KMS-11 (cell line): ENCODE data around the gene IER5.

ENCODE experiments used
- H2AFZ ChIP-seq: fragments of 200-600 bp; sonication (generic); 2 replicates; pipeline ENCODE4 v1.6.1; 2016; ENCODE audit warnings: antibody characterized with exemption, mixed run types, low read depth
- H3K27ac ChIP-seq: fragments of 200-600 bp; sonication (generic); 2 replicates; pipeline ENCODE4 v1.6.1; 2016; ENCODE audit warnings: mild to moderate bottlenecking, mixed run types
- H3K27me3 ChIP-seq: fragments of 200-600 bp; sonication (generic); 2 replicates; pipeline ENCODE4 v1.6.1; 2017; ENCODE audit warnings: mild to moderate bottlenecking, low read depth, mixed run types, moderate library complexity; ENCODE audit not compliant: insufficient read depth
- H3K36me3 ChIP-seq: fragments of 200-600 bp; sonication (generic); 2 replicates; pipeline ENCODE4 v1.6.1; 2017; ENCODE audit warnings: mild to moderate bottlenecking, mixed run types; ENCODE audit not compliant: insufficient read depth
- H3K4me1 ChIP-seq: fragments of 200-600 bp; sonication (generic); 2 replicates; pipeline ENCODE4 v1.6.1; 2016; ENCODE audit warnings: mild to moderate bottlenecking, low read depth, mixed run types; ENCODE audit not compliant: poor library complexity, severe bottlenecking
- H3K4me2 ChIP-seq: fragments of 200-600 bp; sonication (generic); 2 replicates; pipeline ENCODE4 v1.7.0; 2016; ENCODE audit warnings: mild to moderate bottlenecking, mixed run types
- H3K4me3 ChIP-seq: fragments of 200-600 bp; sonication (generic); IDR thresholded peaks from 2 replicates; pipeline ENCODE4 v1.6.1; 2017; ENCODE audit warnings: low read depth, low read length, mixed read lengths; ENCODE audit not compliant: insufficient read depth
- H3K79me2 ChIP-seq: fragments of 200-600 bp; sonication (generic); 2 replicates; pipeline ENCODE4 v1.6.1; 2016; ENCODE audit warnings: low read depth, mixed run types; ENCODE audit not compliant: insufficient read depth
- H3K9ac ChIP-seq: fragments of 200-600 bp; sonication (generic); 2 replicates; pipeline ENCODE4 v1.6.1; 2016; ENCODE audit warnings: mild to moderate bottlenecking, mixed run types
- H4K20me1 ChIP-seq: fragments of 200-600 bp; sonication (generic); 2 replicates; pipeline ENCODE4 v1.6.1; 2016; ENCODE audit warnings: mild to moderate bottlenecking, mixed run types; ENCODE audit not compliant: insufficient read depth
- TF ChIP-seq, protein P1 (sequence below): fragments of 200-600 bp; sonication (generic); conservative IDR thresholded peaks from 2 replicates; pipeline ENCODE4 v1.6.1; 2017; ENCODE audit warnings: low read depth, mild to moderate bottlenecking, antibody characterized with exemption, low read length, moderate library complexity, mixed read lengths

Gene IER5

DNA sequence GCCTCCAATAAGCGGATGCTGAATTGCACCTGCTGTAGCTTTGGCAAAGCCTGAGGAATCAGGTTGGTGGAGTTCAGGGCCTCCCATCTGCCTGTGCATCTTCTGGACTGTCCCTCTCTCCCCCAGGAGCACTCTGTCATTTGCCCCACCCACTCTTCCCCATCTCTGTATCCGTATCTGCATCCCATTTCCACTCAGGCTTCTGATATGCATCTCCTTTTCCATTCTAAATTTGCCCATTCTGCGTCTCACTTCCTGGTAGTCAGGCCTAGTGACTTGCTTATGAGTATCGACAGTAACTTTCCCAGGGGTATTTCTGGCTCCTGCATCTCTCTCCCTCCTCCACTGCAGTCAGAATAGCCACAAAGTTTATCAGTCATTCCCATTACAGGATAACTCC lies 39.1 kb upstream of the IER5 start:
- no peaks in the 10 kb centered on the region for H3K4me1 ChIP-seq
- no peak overlapping the region for H3K4me2 ChIP-seq
- no peaks in the 10 kb centered on the region for H3K36me3 ChIP-seq
- no peak overlapping the region for H2AFZ ChIP-seq
- no peak overlapping the region for H3K9ac ChIP-seq
- TF ChIP-seq, protein P1, sequence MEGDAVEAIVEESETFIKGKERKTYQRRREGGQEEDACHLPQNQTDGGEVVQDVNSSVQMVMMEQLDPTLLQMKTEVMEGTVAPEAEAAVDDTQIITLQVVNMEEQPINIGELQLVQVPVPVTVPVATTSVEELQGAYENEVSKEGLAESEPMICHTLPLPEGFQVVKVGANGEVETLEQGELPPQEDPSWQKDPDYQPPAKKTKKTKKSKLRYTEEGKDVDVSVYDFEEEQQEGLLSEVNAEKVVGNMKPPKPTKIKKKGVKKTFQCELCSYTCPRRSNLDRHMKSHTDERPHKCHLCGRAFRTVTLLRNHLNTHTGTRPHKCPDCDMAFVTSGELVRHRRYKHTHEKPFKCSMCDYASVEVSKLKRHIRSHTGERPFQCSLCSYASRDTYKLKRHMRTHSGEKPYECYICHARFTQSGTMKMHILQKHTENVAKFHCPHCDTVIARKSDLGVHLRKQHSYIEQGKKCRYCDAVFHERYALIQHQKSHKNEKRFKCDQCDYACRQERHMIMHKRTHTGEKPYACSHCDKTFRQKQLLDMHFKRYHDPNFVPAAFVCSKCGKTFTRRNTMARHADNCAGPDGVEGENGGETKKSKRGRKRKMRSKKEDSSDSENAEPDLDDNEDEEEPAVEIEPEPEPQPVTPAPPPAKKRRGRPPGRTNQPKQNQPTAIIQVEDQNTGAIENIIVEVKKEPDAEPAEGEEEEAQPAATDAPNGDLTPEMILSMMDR: no peak
- H3K79me2 ChIP-seq: no peaks in the 10 kb centered on the region
- no peaks in the 10 kb centered on the region for H3K27me3 ChIP-seq
- H3K4me3 ChIP-seq: no peak overlapping the region
- H4K20me1 ChIP-seq: no peaks in the 10 kb centered on the region
- no peak overlapping the region for H3K27ac ChIP-seq

DNA sequence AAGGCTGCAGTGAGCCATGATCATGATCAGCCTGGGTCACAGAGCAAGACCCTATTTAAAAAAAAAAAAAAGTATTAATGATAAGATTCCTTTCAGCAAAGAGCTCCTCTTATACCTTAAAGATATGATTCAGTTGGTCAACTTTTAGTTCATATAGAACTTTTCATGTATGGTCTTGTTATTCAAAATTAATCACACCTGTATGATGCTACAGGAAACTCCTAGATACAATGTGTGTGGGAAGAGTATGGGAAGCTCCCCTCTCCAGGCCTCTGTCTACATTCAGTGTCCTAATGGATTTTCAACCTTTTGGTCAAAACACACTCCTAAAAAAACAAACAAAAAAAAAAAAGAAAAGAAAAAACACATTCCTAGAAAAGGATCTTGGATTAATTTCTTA lies 37.6 kb upstream of the IER5 start:
- H3K4me2 ChIP-seq: no peak overlapping the region
- H3K79me2 ChIP-seq: no peaks in the 10 kb centered on the region
- no peak overlapping the region for H3K27ac ChIP-seq
- H3K9ac ChIP-seq: no peak overlapping the region
- no peaks in the 10 kb centered on the region for H3K4me1 ChIP-seq
- no peaks in the 10 kb centered on the region for H3K36me3 ChIP-seq
- no peak overlapping the region for H2AFZ ChIP-seq
- no peaks in the 10 kb centered on the region for H4K20me1 ChIP-seq
- H3K27me3 ChIP-seq: no peaks in the 10 kb centered on the region
- TF ChIP-seq, protein P1: no peak
- no peak overlapping the region for H3K4me3 ChIP-seq

- H3K4me1 ChIP-seq: no peaks in the 10 kb centered on the region
- H3K79me2 ChIP-seq: no peaks in the 10 kb centered on the region
- H3K4me3 ChIP-seq: no peak overlapping the region
- no peak overlapping the region for H2AFZ ChIP-seq
- H3K27me3 ChIP-seq: no peaks in the 10 kb centered on the region
- H3K4me2 ChIP-seq: no peak overlapping the region
- H3K27ac ChIP-seq: no peak overlapping the region
- TF ChIP-seq, protein P1: no peak
- H3K9ac ChIP-seq: no peak overlapping the region
- H3K36me3 ChIP-seq: no peaks in the 10 kb centered on the region
- H4K20me1 ChIP-seq: no peaks in the 10 kb centered on the region
Observed at GRCh38 chr1:181056560-181056959, 31.9 kb upstream of the IER5 start.

DNA sequence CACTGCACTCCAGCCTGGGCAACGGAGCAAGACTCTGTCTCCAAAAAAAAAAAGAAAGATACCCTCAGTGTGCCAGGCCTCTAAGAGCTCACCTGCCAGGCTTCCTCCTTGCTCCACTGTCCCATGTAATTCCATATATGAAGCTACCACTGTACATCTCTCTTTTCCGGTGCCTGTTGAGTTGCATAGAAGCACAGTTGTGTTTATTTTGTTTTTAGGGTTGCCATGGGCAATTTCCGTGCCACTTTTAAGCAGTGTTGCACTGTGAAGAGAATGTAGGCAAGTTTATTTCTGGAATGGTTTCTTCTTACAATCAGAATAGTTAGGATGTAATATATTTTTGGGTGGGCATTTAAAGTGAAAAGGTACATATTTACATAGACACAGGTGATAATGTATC lies 31.4 kb upstream of the IER5 start:
- Histone ChIP-seq H3K27ac (no peak overlapping the region), H2AFZ (no peak overlapping the region), H3K4me2 (no peak overlapping the region), H3K9ac (no peak overlapping the region), H3K27me3 (no peaks in the 10 kb centered on the region), H3K79me2 (no peaks in the 10 kb centered on the region), H3K4me3 (no peak overlapping the region), H3K4me1 (no peaks in the 10 kb centered on the region), H3K36me3 (no peaks in the 10 kb centered on the region), H4K20me1 (no peaks in the 10 kb centered on the region)
- TF ChIP-seq, protein P1: no peak
